Activated T-helper 1 cell treated with Interleukin-2 at 50 U/mL for 16 hours (primary cell): ENCODE results near the gene FBP1.

Experiments
- DNase-seq: peaks from one replicate; pipeline ENCODE4 v3.0.0-alpha.2; 2020; ENCODE audit warnings: low read depth

FBP1 gene

GRCh38 chr9:94655739-94656138 lies 16.4 kb upstream of the FBP1 start:
- DNase-seq, result no peak

GRCh38 chr9:94654165-94654894 lies 15.0 kb upstream of the FBP1 start:
- DNase-seq, result no peak

- DNase-seq, result no peak
Observed at GRCh38 chr9:94650949-94651348, 11.6 kb upstream of the FBP1 start.

GRCh38 chr9:94649100-94649819 lies 9.9 kb upstream of the FBP1 start:
- no peak for DNase-seq

GRCh38 chr9:94648185-94648584 lies 8.9 kb upstream of the FBP1 start:
- no peak for DNase-seq

GRCh38 chr9:94645901-94646300 lies 6.6 kb upstream of the FBP1 start:
- DNase-seq, result no peak

GRCh38 chr9:94644543-94644942 lies 5.2 kb upstream of the FBP1 start:
- DNase-seq, result no peak

- no peak for DNase-seq
Observed at GRCh38 chr9:94643741-94644140, 4.4 kb upstream of the FBP1 start.

GRCh38 chr9:94643176-94643575 lies 3.9 kb upstream of the FBP1 start:
- DNase-seq, result no peak

GRCh38 chr9:94642501-94642900 lies 3.2 kb upstream of the FBP1 start:
- no peak for DNase-seq

GRCh38 chr9:94639999-94640376 lies 670 bp upstream of the FBP1 start:
- no peak for DNase-seq

GRCh38 chr9:94638335-94639060 lies 820 bp downstream of the FBP1 start:
- DNase-seq, result no peak

GRCh38 chr9:94632737-94633136 lies 6.6 kb downstream of the FBP1 start:
- DNase-seq, result no peak

GRCh38 chr9:94631599-94631998 lies 7.7 kb downstream of the FBP1 start:
- no peak for DNase-seq

- no peak for DNase-seq
Observed at GRCh38 chr9:94630833-94631232, 8.5 kb downstream of the FBP1 start.

- no peak for DNase-seq
Observed at GRCh38 chr9:94630281-94630680, 9.0 kb downstream of the FBP1 start.

- DNase-seq, result no peak
Observed at GRCh38 chr9:94627287-94627686, 12.0 kb downstream of the FBP1 start.

- DNase-seq, result no peak
Observed at GRCh38 chr9:94625835-94626234, 13.5 kb downstream of the FBP1 start.

GRCh38 chr9:94624629-94625028 lies 14.7 kb downstream of the FBP1 start:
- no peak for DNase-seq

GRCh38 chr9:94623253-94623652 lies 16.1 kb downstream of the FBP1 start:
- no peak for DNase-seq

GRCh38 chr9:94622087-94622800 lies 17.1 kb downstream of the FBP1 start:
- no peak for DNase-seq

- no peak for DNase-seq
Observed at GRCh38 chr9:94619026-94619425, 20.3 kb downstream of the FBP1 start.
